CD4-positive, alpha-beta T cell treated with Interleukin-12 subunit alpha and Interleukin-12 subunit beta, for 1 hour (primary cell): Measurements from ENCODE around the gene YJU2.

Experiments
- DNase-seq: peaks from one replicate; pipeline ENCODE4 v3.0.0-alpha.2; 2020

The YJU2 gene

DNA sequence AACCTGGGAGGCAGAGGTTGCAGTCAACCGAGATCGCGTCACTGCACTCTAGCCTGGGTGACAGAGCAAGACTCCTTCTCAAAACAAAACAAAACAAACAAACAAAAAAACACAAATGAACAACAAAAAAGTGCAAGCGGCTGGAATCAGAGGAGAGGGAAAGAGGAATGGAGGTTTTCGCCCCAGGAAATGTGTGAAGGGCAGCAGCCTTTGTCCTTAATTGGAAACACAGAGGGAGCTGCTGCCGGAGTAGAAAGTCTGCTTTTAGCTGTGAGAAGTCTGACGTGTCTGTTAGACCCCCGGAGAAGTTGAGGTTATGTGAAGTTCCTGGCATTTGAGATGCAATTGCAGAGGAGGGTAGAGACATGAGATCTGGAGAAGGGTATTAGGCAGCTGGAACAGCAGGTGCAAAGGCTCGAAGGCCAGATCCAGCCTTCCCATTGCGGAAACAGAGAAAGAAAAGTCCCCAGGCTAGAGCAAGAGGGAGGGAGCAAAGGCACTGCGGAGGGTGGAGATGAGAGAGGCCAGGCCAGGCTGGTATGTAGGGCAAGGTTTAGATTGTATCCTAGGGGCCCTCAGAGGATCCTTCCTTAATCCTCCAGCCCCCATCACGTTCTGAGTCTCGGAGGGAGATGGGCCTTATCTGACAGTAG, 54.8 kb downstream of the YJU2 start:
- DNase-seq = no peak

DNA sequence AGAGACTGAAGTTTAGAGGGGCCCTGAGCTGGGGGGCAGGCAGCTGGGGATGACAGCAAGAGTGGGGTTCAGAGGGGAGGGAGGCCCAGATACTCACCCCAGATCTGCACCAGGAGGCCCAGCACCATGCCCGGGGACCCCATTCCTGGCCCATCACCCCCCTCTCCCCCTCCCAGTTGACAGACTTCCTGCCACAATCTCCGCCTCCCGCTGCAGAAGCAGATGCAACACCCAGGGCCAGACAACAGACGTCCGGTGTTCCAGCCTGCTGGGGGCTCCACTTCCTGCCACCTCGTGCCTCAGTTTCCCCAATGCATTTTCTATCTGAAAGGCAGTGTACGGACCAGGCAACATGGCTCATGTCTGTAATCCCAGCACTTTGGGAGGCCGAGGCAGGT, 55.4 kb downstream of the YJU2 start, which contains the start of gene TMIGD2:
Gene TMIGD2, minus strand, starts transcription at position 147 of the 398 bp plus-strand sequence. Its CDS starts 4 bp downstream, at position 143.
- DNase-seq = no peak

DNA sequence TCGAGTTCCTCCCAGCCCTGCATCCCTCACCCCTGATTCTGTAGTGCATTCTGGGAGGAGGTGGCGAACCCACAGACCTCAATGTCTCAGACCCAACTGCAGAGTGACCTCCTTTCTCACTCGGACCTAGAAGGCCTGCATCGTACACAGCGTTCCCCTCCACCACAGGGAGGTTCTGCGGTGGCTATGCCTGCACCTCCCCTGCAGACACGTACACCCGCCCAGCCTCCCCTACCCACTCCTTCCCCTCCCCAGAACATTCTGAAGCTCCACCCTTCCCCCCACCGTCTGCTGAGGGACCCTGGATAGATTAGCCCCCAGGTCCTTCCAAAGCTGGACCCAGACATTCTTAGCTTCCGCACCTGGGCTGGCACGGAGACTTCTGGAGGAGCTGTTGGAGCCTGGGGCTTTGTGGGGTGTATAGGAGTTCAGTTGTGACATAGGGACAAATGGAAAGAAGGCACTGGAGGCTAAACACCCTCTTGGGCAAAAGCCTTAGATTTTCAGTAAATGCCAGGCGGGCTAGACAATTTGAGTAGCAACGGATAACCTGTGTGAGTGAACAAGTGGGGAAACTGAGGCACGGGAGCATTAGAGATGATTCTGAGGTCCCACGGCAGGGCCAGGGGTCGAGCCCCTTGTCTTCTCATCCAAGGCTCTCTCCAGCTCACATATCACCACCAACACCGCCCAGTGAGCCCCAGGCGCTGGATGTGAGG, 57.1 kb downstream of the YJU2 start:
- no peak for DNase-seq

DNA sequence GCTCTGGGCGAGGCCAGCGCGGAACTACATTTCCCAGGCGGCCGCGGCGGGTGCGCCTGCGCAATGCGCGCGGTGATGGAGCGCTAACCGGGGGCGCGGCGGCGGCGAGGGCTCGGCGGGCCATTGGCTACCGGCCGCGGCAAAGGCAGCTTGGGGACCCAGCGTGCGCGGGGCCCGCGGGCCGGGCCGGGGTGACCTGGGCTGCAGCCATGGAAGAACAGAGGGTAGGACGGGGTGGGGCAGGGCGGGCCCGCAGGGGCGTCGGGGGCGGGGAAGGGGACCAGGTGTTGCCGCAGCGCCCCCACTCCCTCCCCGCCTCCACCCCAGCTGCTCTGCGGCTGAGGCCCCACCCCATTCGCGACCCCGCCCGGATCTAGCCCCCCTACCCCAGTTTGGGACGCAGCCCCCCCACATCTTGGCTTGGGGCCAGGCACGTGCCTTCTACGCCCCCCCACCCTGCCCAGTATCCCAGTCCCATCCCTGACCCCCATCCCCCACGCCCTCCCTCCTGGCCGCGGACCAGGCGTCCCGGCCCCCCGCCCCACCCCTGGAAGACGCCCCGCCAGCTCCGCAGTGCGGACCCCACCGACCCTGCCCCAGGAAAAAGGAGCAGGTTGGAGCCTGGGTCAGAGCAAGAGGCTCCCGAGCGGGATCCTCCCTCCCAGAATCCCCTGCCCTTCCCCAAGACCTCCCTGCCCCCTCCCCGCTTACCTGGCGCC, 57.8 kb downstream of the YJU2 start, which contains the start of gene FSD1:
Gene FSD1, plus strand, starts transcription at position 61 of the 719 bp plus-strand sequence. Its CDS starts 149 bp downstream, at position 210.
- DNase-seq = peak; percentile 59

DNA sequence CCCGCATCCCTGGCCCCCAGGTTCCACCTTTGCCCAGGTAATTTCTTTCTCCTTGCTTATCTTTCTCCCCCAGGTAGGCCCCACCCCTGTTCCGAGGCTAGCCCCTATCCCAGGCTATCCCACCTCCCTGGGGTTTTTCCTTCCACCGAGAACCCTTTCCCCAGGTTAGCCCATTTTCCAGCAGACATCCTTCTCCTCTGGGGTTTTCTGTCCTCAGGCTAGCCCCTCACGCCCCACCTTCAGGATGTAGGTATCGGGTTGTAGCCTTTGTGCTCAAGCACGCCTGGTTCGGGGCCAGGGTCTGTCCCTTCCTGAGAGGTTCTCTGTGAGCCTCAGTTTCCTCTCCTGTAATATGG, 58.4 kb downstream of the YJU2 start:
- DNase-seq = no peak

DNA sequence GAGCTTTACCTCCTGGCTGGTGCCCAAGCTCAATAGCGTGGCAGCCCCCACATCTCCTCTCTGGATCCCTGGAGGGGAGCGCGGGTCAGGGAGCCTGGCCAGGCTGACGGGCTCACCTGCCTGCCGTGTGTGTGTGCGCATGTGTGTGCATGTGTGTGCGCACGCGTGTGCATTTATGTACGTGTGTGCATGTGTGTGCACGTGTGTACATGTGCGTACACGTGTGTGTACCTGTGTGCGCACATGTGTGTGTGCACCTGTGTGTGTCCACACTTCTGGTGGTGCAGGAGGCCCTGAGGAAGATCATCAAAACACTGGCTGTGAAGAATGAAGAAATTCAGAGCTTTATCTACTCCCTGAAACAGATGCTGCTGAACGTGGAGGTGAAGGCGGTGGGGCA, 58.8 kb downstream of the YJU2 start:
- no peak for DNase-seq

DNA sequence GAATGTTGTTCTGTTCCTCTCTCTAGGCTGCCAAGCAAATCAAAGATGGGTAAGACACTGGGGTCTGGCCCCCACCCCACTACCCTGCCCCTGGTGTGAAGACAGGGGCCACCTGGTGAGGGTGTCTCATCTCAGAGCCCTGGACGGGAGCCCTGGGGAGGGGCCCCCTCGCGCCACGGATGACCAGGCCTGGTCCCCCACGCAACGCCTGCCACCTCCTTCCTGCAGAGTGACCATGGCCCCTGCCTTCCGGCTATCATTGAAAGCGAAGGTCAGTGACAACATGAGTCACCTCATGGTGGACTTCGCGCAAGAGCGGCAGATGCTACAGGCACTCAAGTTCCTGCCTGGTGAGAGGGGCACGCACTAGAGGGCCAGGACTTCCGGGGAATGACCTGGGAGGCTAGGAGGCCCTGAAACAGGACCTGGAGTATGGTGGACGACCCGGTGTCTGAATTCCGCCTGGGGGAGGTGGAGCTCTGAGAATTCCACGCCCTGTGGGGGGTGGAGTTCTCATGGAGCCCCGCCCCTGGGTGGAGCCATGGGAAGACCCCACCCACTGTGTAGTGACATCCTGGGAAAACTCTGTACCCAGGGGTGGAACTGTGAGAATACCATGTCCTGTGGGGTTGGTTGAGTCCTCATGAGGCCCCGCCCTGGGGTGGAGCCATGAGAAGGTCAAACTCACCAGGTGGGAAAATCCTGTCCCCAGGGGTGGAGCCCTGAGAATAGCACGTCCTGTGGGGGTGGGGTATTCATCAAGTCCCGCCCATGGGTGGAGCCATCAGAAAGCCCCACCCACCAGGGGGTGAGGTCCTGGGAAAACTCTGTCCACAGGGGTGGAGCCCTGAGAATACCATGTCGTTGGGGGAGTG, 63.6 kb downstream of the YJU2 start:
- no peak for DNase-seq

DNA sequence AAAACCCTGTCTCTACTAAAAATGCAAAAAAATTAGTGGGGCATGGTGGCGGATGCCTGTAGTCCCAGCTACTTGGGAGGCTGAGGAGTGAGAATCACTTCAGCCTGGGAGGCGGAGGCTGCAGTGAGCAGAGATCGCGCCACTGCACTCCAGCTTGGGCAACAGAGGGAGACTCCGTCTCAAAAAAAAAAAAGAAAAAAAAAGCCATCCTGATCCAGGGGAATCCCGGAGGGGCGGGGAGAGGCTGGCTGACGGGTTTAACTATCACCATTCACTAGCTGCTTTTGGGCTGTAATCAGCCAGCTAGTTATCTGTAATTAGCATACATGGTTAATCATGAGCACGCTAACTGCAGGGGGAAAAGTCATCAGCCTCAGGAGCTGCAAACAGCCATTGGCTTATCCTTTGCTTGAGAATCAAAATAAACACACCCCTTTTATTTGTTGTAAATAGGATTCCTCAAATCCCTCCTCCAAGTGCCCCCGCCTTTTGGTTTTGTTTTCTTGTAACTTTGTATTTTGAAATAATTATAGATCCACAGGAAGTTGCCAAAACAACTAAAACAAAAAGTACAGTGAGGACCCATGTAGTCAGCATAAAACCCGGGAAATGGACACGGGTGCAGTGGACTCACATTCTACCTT, 67.1 kb downstream of the YJU2 start:
- no peak for DNase-seq

DNA sequence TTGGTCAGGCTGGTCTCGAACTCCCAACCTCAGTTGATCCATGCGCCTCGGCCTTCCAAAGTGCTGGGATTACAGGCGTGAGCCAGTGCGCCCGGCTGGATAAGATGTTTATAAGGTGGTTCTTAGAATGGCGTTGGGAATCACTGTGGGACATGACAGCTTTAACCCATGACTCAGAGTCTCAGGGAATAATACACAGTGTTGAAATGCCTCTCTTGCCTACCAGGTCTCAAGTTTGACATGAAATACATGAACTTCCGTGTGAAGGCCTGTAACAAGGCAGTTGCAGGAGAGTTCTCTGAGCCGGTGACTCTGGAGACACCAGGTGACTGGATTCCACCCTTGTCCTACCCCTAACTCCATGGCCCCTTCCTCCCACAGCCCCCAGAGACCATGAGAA, 70.1 kb downstream of the YJU2 start:
- DNase-seq = no peak

DNA sequence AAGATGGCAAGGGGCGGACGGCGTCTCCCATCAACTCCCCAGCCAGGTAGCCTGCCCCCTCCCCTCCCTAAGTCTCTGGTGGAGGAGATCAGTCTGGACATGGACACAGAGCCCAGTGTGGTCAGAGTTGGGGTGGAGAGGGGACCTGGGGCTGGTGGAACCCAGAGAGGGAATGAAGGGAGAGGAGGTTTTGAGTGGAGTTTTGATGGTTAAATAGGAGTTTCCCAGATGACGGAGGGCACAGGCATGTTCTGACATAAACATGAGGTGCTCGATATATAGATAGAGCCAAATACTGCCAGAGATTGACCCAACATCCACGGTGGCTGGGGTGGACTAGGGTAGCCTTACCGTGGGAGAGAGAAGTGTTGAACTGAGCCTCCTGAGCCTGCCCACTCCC, 71.6 kb downstream of the YJU2 start:
- no peak for DNase-seq
